ENCODE data around the gene UBXN4.
"Not testable (repeated sequence)": the region's sequence is repeated elsewhere in the genome, so short reads cannot be mapped to it uniquely, and the experiment has no call there.

Gene UBXN4

DNA sequence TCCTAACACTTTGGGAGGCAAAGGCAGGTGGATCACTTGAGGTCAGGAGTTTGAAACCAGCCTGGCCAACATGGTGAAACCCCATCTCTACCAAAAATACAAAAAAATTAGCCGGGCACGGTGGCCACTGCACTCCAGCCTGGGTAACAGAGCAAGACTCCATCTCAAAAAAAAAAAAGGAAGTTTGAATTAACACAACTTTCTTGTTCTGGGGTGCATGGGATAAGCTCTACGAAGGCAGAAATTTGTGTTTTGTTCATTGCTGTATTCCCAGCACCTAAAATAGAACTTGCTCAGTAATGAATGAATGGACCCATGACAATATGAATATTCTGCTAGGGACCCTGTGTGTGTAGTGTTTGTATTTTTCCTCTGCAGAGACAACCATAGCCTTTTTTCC, 66.2 kb downstream of the UBXN4 start:
- not testable (repeated sequence) for DNase-seq (ENCODE audit: low read depth)

DNA sequence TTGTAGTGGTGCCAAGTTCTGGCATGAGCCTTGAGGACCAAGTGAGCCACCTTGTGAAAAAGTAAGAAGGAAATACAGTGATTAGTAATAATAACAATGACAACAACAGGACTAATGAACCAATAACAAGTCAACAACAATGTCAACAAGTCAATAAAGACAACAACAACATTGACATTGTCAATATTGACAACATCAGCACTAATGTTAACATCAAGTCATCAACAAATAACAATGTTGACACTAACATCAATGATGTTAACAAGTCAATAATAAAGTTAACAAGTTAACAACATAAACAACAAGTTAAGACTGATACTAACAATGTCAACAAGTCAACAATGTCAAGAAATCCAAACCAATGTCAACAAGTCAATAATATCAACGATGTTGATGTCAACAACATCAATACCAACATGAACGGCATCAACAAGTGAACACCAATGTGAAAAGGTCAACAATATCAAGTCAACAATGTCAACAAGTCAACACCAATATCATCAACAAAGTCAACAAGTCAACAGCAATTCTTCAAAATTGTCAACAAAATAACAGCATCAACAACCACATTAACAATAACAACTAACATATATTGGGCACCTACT, 71.4 kb downstream of the UBXN4 start:
- no peak for DNase-seq (ENCODE audit: low read depth)

- DNase-seq (ENCODE audit: low read depth), result no peak
These were observed 73.6 kb downstream of the UBXN4 start for GRCh38 chr2:135815269-135815668.

- DNase-seq (ENCODE audit: low read depth), result no peak
These were observed 75.8 kb downstream of the UBXN4 start for GRCh38 chr2:135817466-135817865.

DNA sequence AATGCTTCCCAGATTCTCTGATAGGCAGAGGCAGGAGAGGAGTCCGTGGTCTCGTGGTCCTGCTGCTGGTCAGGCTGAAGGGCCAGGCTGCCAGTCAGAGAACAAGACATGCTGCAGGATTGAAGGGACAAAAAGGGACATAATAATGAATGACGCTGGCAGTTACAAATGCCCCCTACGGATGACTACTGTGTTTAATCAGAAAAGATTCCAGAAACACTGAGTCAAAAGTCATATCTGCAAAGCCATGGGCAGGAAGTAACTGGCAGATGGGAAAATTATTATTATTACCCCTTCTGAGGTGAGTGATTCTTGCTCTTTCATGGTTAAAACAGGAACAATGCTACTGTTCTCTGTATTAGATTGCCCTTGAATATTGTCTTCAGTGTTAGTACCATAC, 76.3 kb downstream of the UBXN4 start:
- DNase-seq (ENCODE audit: low read depth), result no peak

DNA sequence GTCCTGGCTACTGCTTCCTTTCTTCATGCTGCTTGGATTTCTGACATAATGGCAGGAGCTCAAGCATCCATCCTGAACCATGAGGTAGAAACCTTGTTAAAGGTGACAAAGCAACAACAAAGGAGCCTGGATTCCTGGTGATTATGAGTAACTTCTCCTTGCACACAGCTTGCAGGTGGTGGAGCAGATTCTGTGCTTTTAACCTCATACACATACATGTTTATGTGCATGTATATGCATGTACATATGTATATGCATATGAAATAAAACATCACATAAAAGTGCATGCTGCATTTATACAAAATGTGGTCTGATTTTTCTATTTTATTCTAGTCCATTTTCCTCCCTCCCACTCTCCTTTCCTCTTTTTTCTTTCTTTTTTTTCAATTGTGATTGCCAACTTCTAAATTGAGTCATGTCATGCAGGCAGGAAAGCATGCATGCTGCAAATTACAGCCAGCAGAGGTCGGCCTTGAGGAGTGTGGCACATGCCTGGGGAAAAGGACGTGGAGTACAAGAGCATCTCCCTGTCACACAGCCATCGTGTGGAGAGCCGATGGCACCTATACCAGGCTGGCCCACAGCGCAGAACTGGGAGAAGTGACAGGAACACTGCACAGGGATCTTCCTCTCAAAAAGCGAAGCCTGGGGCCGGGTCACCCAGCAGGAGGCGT, 77.4 kb downstream of the UBXN4 start:
- DNase-seq (ENCODE audit: low read depth), result peak; percentile 56

GRCh38 chr2:135820003-135820618, 78.5 kb downstream of the UBXN4 start:
- peak; percentile 81 for DNase-seq (ENCODE audit: low read depth)

DNA sequence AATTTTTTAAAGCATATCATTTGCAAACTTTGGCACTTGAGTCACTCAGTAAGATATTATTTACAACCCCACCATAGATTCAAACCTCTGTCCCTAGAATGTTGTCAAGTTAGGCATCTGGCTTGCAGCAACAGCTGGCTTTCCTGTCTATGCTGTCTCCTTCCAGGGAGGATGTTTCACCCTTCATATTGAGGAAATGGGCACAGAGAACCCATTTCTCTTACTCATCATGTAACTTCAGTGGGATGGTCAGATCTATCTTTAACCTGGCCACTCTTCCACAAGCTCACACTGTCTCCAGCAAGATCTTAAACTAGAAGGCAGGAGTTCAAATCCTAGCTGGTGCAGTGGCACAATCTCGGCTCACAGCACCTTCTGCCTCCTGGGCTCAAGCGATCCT, 79.5 kb downstream of the UBXN4 start:
- no peak for DNase-seq (ENCODE audit: low read depth)

DNA sequence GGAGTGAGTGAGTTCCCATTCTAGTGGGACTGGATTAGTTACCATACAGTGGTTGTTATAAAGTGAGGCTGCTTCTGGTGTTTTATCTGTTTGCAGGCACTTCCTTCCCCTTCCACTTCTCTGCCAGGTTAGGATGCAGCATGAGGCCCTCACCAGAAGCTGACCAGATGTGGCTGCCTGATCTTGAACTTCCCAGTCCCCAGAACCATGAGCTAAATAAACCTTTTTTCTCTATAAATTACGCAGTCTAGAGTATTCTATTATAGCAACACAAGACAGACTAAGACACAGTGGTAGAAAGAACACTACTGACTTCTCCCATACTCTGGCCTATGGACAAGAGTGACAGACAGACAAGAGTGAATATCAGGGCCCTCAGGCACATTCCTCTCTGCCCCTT, 81.2 kb downstream of the UBXN4 start:
- no peak for DNase-seq (ENCODE audit: low read depth)

DNA sequence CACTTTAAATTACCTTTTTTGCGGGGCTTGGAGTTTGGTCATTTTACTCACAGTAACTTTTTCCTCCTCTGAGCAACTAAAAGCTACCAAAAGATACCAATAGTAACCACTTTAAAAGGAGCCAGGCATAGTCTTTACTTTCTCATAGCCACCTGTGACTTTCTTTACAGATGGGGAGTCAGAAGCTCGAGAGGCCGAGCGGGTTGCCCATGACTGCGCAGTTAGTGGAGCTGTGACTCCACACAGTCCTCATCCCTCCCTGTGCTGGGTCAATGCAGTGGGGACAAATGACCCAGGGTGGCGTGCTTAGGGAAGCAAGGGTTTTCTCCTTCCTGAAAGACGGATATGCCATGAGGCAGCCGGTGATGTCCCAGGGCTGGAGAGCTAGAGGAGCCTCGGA, 83.5 kb downstream of the UBXN4 start:
- no peak for DNase-seq (ENCODE audit: low read depth)

- DNase-seq (ENCODE audit: low read depth), result no peak
These were observed 84.0 kb downstream of the UBXN4 start for GRCh38 chr2:135825550-135826176.

DNA sequence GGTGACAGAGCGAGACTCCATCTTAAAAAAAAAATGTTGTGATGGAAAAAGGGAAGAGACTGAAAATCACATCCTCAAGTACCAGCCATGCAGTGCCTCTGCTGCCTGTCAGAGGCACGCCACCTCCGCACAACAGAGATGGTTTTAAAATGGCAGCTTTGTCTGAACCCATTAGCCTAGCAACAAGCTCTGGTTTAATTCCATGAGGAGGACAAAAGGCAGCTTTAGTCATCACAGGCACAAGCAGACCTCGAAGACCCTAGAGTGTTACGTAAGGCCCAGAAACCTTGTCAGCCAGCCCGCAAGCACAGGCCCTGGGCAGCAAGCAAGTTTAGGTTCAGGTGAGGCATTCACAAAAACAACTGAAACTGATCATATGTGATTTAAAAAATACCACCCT, 84.9 kb downstream of the UBXN4 start:
- no peak for DNase-seq (ENCODE audit: low read depth)

- DNase-seq (ENCODE audit: low read depth), result no peak
These were observed 87.9 kb downstream of the UBXN4 start for GRCh38 chr2:135829378-135830135.

DNA sequence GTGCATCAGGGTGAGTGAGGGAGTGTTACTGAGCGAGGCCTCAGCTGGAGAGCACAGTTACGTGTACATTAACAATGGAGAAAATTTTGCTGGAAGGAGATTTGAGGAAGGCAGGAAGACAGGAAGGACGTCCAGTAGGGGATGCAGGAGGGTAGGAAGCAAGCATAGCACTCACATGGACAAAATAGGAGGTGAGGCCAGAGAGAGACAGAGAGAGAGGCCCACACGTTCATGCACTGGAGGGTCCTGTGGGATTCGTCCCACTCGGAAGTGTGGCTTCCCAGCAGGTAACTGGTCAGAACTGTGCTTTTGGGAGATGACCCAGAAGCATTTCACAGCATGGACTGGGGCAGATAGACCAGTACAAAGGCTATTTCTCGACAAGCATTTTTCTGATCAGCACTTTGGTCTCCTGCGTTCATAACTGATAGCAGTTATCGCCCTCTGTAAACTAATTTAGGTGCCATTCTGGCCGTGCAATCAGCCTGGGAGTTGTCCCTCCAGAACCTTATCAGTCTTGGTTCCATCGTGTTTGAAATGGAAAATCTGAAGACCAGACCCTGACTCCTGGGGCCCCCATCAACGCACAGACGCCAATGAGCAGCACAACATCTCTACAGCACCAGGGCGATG, 89.6 kb downstream of the UBXN4 start:
- no peak for DNase-seq (ENCODE audit: low read depth)

DNA sequence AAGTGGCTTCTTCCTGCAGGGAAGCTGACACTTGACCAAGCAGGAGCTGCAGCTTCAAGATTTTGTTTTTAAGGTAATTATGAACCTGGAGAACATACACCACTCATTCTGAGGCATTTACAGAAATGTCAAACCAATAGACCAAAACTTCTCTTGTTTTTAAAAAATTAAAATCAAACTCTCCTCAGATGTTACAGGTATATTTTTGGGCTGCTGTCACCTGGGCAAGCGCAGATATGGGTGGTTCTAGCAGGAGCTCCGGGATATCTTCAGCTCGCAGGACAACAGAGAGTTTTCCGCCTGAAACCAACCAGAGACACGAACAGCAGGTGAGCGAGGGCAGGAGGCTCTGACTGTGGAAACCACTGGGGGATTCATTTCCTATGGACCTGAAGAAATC, 91.2 kb downstream of the UBXN4 start:
- no peak for DNase-seq (ENCODE audit: low read depth)
